ENCODE data around the gene LRRFIP1. TPM values are rescaled to one million over a fixed set of nuclear protein-coding genes. Genes with fewer than 3 reads are reported as not detected.

LRRFIP1 gene
- total and polyA plus RNA-seq, 9 of the 15 experiments (the other 6 are each of a cell fraction or from before 2014, with no cell fraction given): 13.1 to 45.2 (median 31.3) TPM

GRCh38 chr2:237657063-237657462 lies 29.7 kb downstream of the LRRFIP1 start:
- Histone ChIP-seq H3K9me1 (ENCODE audit: control insufficient read depth, insufficient read depth, low read length) (no peaks in the 10 kb centered on the region), H3K9ac (ENCODE audit: insufficient read depth in 1 of 2, low read depth in 2 of 2, low read length in 2 of 2) (no peak overlapping the region), H3K9me3 (replicated peaks; ENCODE audit: control insufficient read depth, insufficient read depth, low read depth, low read length) (no peaks in the 10 kb centered on the region), H3K79me2 (ENCODE audit: control insufficient read depth, insufficient read depth, low read length) (no peaks in the 10 kb centered on the region), H3K4me3 (no peak overlapping the region), H3K27me3 (ENCODE audit: control insufficient read depth in 2 of 2, insufficient read depth in 2 of 2, low read length in 2 of 2) (peaks cover 2 to 25% of the 10 kb centered on the region in 2 experiments; a peak in 2 of 5 replicates), H3K4me1 (replicated peaks in 1 of 2; ENCODE audit: control insufficient read depth in 2 of 2, insufficient read depth in 2 of 2, low read length in 2 of 2) (no peaks in the 10 kb centered on the region), H3K36me3 (ENCODE audit: control insufficient read depth, insufficient read depth, low read length) (no peaks in the 10 kb centered on the region), H3K4me2 (ENCODE audit: insufficient read depth, low read length) (no peak overlapping the region), H3K27ac (ENCODE audit: extremely low read depth, low read depth, low read length) (no peak overlapping the region), H2AFZ (ENCODE audit: low read depth, low read length) (no peak overlapping the region), H4K20me1 (replicated peaks; ENCODE audit: control insufficient read depth, insufficient read depth, low read length) (no peaks in the 10 kb centered on the region)
- in situ Hi-C loops (cut with MboI) (no loop called here), intact Hi-C loops (cut with micrococcal nuclease) (no loop called here)
- CTCF ChIA-PET (ENCODE audit: low intra/inter-chr PET ratio): no interaction called here
- 2% methylated on average over 4 of the region's 5 CpGs for WGBS (ENCODE audit: insufficient coverage, low coverage, missing lambda C conversion rate)
- POLR2A ChIA-PET: no interaction called here
- DNase-seq (ENCODE audit: extremely low read depth in 1 of 4, low spot score in 3 of 4) (no peak), ATAC-seq (no peak), FAIRE-seq (no peak)
- no TSS peak for BruUV-seq (replicated peaks)
- TF ChIP-seq NFYB (IDR thresholded peaks at IDR 0.05; ENCODE audit: extremely low read depth, insufficient read length): no peak
- no peak for TF ChIP-seq SMAD2 (IDR thresholded peaks at IDR 0.05; ENCODE audit: low read depth, low read length)
- TF ChIP-seq BRD4 (IDR thresholded peaks at IDR 0.05): no peak
- TF ChIP-seq MED1 (CRISPR knock-in tag; IDR thresholded peaks at IDR 0.05; ENCODE audit: borderline replicate concordance): no peak
- TF ChIP-seq BACH1 (tag; IDR thresholded peaks at IDR 0.05): no peak
- TF ChIP-seq GTF2A2 (tag; IDR thresholded peaks at IDR 0.05): no peak
- no peak for TF ChIP-seq YY1 (IDR thresholded peaks at IDR 0.05; ENCODE audit: borderline replicate concordance in 1 of 3, control insufficient read depth in 1 of 3, extremely low read depth in 1 of 3, insufficient read depth in 3 of 3, insufficient read length in 1 of 3, insufficient replicate concordance in 2 of 3, low read depth in 1 of 3, low read length in 2 of 3)
- no peak for TF ChIP-seq LARP7 (IDR thresholded peaks at IDR 0.05)
- no peak for TF ChIP-seq HMGN3 (IDR thresholded peaks at IDR 0.05; ENCODE audit: borderline replicate concordance, extremely low read depth, insufficient read length, low read depth, low read length)

Measured in K562 (cell line).